ENCODE results near the gene CYFIP1. TPM values are rescaled to one million over a fixed set of nuclear protein-coding genes. Genes with fewer than 3 reads are reported as not detected.

CYFIP1 gene
- total and polyA plus RNA-seq, 11 donors: 7.6 to 111 (median 32.8) TPM

- peaks cover 0 to 4% (median 0%) of the 10 kb centered on the region in 12 donors for H3K4me1 ChIP-seq
- H3K36me3 ChIP-seq: peaks cover 0 to 95% (median 71%) of the 10 kb centered on the region in 9 donors
- intact Hi-C loops (cut with DNase I): loop anchor here in 1 of 10 donors (10.0 kb wide), 1 partner anchor 65 kb away; no protein-coding TSS in a partner anchor
- no peak overlapping the region for H3K27ac ChIP-seq
- no peak overlapping the region for H3K4me3 ChIP-seq
- no peaks in the 10 kb centered on the region for H3K27me3 ChIP-seq
- 87 to 92% (median 90%) methylated on average over 3 of the region's 3 CpGs for WGBS, 4 donors
- ATAC-seq: peak in 2 of 4 donors; percentile 34 to 44
- TF ChIP-seq CTCF (IDR thresholded peaks at IDR 0.05): no peak
- no peak for TF ChIP-seq POLR2A (IDR thresholded peaks at IDR 0.05)
- no peak for DNase-seq
- H3K9me3 ChIP-seq: no peaks in the 10 kb centered on the region
These were observed 130.1 kb downstream of the CYFIP1 start for GRCh38 chr15:22850055-22850454.

GRCh38 chr15:22846073-22846472, 134.1 kb downstream of the CYFIP1 start:
- ATAC-seq: no peak
- Histone ChIP-seq H3K27ac (no peak overlapping the region), H3K27me3 (no peaks in the 10 kb centered on the region), H3K36me3 (peaks cover 0 to 81% (median 43%) of the 10 kb centered on the region in 9 donors), H3K9me3 (no peaks in the 10 kb centered on the region), H3K4me3 (no peak overlapping the region), H3K4me1 (peaks cover 0 to 8% (median 3%) of the 10 kb centered on the region in 12 donors)
- no peak for DNase-seq
- 91 to 96% (median 95%) methylated on average over 6 of the region's 6 CpGs for WGBS, 4 donors
- TF ChIP-seq CTCF (IDR thresholded peaks at IDR 0.05): no peak
- no peak for TF ChIP-seq POLR2A (IDR thresholded peaks at IDR 0.05)
- intact Hi-C loops (cut with DNase I): no loop called here

GRCh38 chr15:22845289-22845900, 134.8 kb downstream of the CYFIP1 start:
- no peaks in the 10 kb centered on the region for H3K9me3 ChIP-seq
- H3K4me1 ChIP-seq: peaks cover 0 to 15% (median 10%) of the 10 kb centered on the region in 12 donors
- intact Hi-C loops (cut with DNase I): no loop called here
- H3K4me3 ChIP-seq: no peak overlapping the region
- DNase-seq: no peak
- H3K36me3 ChIP-seq: peaks cover 0 to 76% (median 43%) of the 10 kb centered on the region in 9 donors
- no peak for TF ChIP-seq POLR2A (IDR thresholded peaks at IDR 0.05)
- no peak for TF ChIP-seq CTCF (IDR thresholded peaks at IDR 0.05)
- no peak overlapping the region for H3K27ac ChIP-seq
- ATAC-seq: no peak
- no peaks in the 10 kb centered on the region for H3K27me3 ChIP-seq
- WGBS, 4 donors: 61 to 70% (median 67%) methylated on average over 2 of the region's 2 CpGs

GRCh38 chr15:22844421-22845288, 135.5 kb downstream of the CYFIP1 start:
- Histone ChIP-seq H3K4me1 (peaks cover 3 to 21% (median 17%) of the 10 kb centered on the region in 12 donors), H3K27ac (no peak overlapping the region), H3K27me3 (no peaks in the 10 kb centered on the region), H3K4me3 (no peak overlapping the region), H3K36me3 (peaks cover 0 to 76% (median 43%) of the 10 kb centered on the region in 9 donors), H3K9me3 (no peaks in the 10 kb centered on the region)
- DNase-seq (no peak), ATAC-seq (no peak)
- 81 to 88% (median 85%) methylated on average over 19 of the region's 19 CpGs for WGBS, 4 donors
- intact Hi-C loops (cut with DNase I): no loop called here
- TF ChIP-seq CTCF (IDR thresholded peaks at IDR 0.05) (no peak), POLR2A (IDR thresholded peaks at IDR 0.05) (no peak)

Measured in heart left ventricle (tissue), 16 donors.